Kidney (tissue), 14 donors: Measurements from ENCODE around the gene KCTD11. TPM values are rescaled to one million over a fixed set of nuclear protein-coding genes. Genes with fewer than 3 reads are reported as not detected.
"Not testable (repeated sequence)": the region's sequence is repeated elsewhere in the genome, so short reads cannot be mapped to it uniquely, and the experiment has no call there.

Experiments
- DNase-seq, 5 donors: peaks; one replicate each; pipeline ENCODE4 v3.0.0-alpha.2; 2013 to 2020
- FAIRE-seq: peaks from 2 replicates; lab custom pipeline; 2012; peaks lifted over from hg19 to GRCh38; lab: Jason Lieb, UNC
- H3K27ac ChIP-seq, 2 donors: one replicate each; pipeline ENCODE4 v1.7.0; 2013; ENCODE audit warnings: low read depth in 2 of 2, low read length in 2 of 2, inconsistent platforms in 1 of 2
- H3K27me3 ChIP-seq: one replicate; pipeline ENCODE4 v1.7.1; 2013; ENCODE audit warnings: low read length, inconsistent platforms; ENCODE audit not compliant: control insufficient read depth, insufficient read depth
- H3K36me3 ChIP-seq, 3 donors: one replicate each; pipeline versions ENCODE4 v1.7.0 to v1.7.1; 2013; ENCODE audit warnings: low read length in 3 of 3, control low read depth in 1 of 3, inconsistent platforms in 1 of 3; ENCODE audit not compliant: insufficient read depth in 3 of 3, control insufficient read depth in 2 of 3
- H3K4me1 ChIP-seq, 3 donors: one replicate each; pipeline versions ENCODE4 v1.7.0 to v1.7.1; 2013; ENCODE audit warnings: low read length in 3 of 3, inconsistent platforms in 1 of 3, low read depth in 1 of 3; ENCODE audit not compliant: control insufficient read depth in 2 of 3, insufficient read depth in 2 of 3
- H3K4me3 ChIP-seq, 3 donors: one replicate each; pipeline versions ENCODE4 v1.7.0 to v1.8.1; 2013; ENCODE audit warnings: low read length in 3 of 3, control low read depth in 1 of 3, inconsistent platforms in 1 of 3
- H3K9ac ChIP-seq, 3 donors: one replicate each; pipeline versions ENCODE4 v1.7.0 to v1.7.1; 2013; ENCODE audit warnings: low read length in 3 of 3, control low read depth in 1 of 3, inconsistent platforms in 1 of 3
- H3K9me3 ChIP-seq, 3 donors: one replicate each; pipeline versions ENCODE4 v1.7.0 to v1.7.1; 2013; ENCODE audit warnings: low read length in 3 of 3, control low read depth in 1 of 3, inconsistent platforms in 1 of 3; ENCODE audit not compliant: control insufficient read depth in 2 of 3, insufficient read depth in 1 of 3
- CTCF ChIP-seq: IDR thresholded peaks from 3 replicates; pipeline ENCODE4 v1.5.1; 2012; ENCODE audit warnings: mild to moderate bottlenecking, moderate library complexity, borderline replicate concordance; ENCODE audit not compliant: insufficient read depth; ENCODE audit errors: extremely low read depth
- intact Hi-C: fragments of 100-400 bp; cut with DNase I; formaldehyde crosslinking; loops from one replicate; pipeline ENCODE4 v1.11.1; 2022
- polyA plus RNA-seq: library from polyadenylated mRNA; stranded (reverse); fragments of 350-450 nt; fragmentation: Illumina TruSeq; extraction: RNeasy Lipid Tissue Mini Kit (QIAGEN cat#74804); gene quantifications from one replicate; pipeline ENCODE4 v1.2.3, GENCODE V29; 2014; ENCODE audit warnings: low read depth, low replicate concordance; ENCODE audit not compliant: insufficient read depth
- total RNA-seq: library from RNA; stranded (reverse); fragmentation: NEBNext Ultra II Directional; extraction: Animal tissue kit (Norgen Biotek cat#: 25700); gene quantifications from one replicate; pipeline ENCODE4 v1.2.1, GENCODE V29; 2021
- donor health status: control.
- donor health status: control.
- donor health status: control.
- donor health status: control.
- donor health status: control.
- donor health status: DM: yes; HTN: yes; CAD: no.
- donor health status: Normal renal cell carcinoma (clear cell type).

KCTD11 gene
- total and polyA plus RNA-seq, 2 donors from 2014 or later, result 7.2 to 14.4 TPM

- FAIRE-seq, result no peak
- Histone ChIP-seq H3K27ac (no peak within 1 kb of the TSS), H3K36me3 (no peaks in the 10 kb centered on the region), H3K27me3 (no peaks in the 10 kb centered on the region), H3K9ac (no peak within 1 kb of the TSS), H3K4me3 (no peak within 1 kb of the TSS), H3K4me1 (no peaks in the 10 kb centered on the region), H3K9me3 (no peaks in the 10 kb centered on the region)
- intact Hi-C loops, result no loop called here
- peak in 1 of 5 donors; percentile 81 for DNase-seq
- TF ChIP-seq CTCF, result no peak
These were observed 15.5 kb upstream of the KCTD11 start, which contains the start of gene ACAP1 for GRCh38 chr17:7336240-7337175. Gene ACAP1, plus strand, starts transcription at chr17:7336529. Its CDS starts 206 bp downstream, at chr17:7336735.

GRCh38 chr17:7337600-7337999 is 14.4 kb upstream of the KCTD11 start:
- H3K4me3 ChIP-seq, H3K9ac ChIP-seq, H3K4me1 ChIP-seq, FAIRE-seq, H3K9me3 ChIP-seq, H3K27me3 ChIP-seq, intact Hi-C loops, H3K27ac ChIP-seq, DNase-seq, H3K36me3 ChIP-seq: not testable (repeated sequence)

GRCh38 chr17:7340179-7340578 is 11.8 kb upstream of the KCTD11 start:
- no peak for FAIRE-seq
- no peak overlapping the region for H3K27ac ChIP-seq
- H3K36me3 ChIP-seq, result no peaks in the 10 kb centered on the region
- H3K9ac ChIP-seq, result no peak overlapping the region
- intact Hi-C loops, result no loop called here
- H3K4me1 ChIP-seq, result no peaks in the 10 kb centered on the region
- H3K9me3 ChIP-seq, result no peaks in the 10 kb centered on the region
- no peak overlapping the region for H3K4me3 ChIP-seq
- TF ChIP-seq CTCF, result no peak
- DNase-seq, result no peak
- H3K27me3 ChIP-seq, result no peaks in the 10 kb centered on the region

GRCh38 chr17:7341842-7342241 is 10.1 kb upstream of the KCTD11 start:
- intact Hi-C loops, result no loop called here
- TF ChIP-seq CTCF, result no peak

More at GRCh38 chr17:7341842-7342241, 10.1 kb upstream of the KCTD11 start:
- H3K9ac ChIP-seq, result no peak overlapping the region
- no peaks in the 10 kb centered on the region for H3K9me3 ChIP-seq
- H3K27me3 ChIP-seq, result no peaks in the 10 kb centered on the region
- no peaks in the 10 kb centered on the region for H3K4me1 ChIP-seq
- no peak overlapping the region for H3K4me3 ChIP-seq
- no peak overlapping the region for H3K27ac ChIP-seq
- no peaks in the 10 kb centered on the region for H3K36me3 ChIP-seq
- FAIRE-seq, result no peak
- no peak for DNase-seq
